Measurements from ENCODE around the gene EZR. TPM values are rescaled to one million over a fixed set of nuclear protein-coding genes. Genes with fewer than 3 reads are reported as not detected.
"Not testable (repeated sequence)": the region's sequence is repeated elsewhere in the genome, so short reads cannot be mapped to it uniquely, and the experiment has no call there.

The EZR gene
- total RNA-seq, 6 donors from 2014 or later = 188 to 810 (median 346) TPM

DNA sequence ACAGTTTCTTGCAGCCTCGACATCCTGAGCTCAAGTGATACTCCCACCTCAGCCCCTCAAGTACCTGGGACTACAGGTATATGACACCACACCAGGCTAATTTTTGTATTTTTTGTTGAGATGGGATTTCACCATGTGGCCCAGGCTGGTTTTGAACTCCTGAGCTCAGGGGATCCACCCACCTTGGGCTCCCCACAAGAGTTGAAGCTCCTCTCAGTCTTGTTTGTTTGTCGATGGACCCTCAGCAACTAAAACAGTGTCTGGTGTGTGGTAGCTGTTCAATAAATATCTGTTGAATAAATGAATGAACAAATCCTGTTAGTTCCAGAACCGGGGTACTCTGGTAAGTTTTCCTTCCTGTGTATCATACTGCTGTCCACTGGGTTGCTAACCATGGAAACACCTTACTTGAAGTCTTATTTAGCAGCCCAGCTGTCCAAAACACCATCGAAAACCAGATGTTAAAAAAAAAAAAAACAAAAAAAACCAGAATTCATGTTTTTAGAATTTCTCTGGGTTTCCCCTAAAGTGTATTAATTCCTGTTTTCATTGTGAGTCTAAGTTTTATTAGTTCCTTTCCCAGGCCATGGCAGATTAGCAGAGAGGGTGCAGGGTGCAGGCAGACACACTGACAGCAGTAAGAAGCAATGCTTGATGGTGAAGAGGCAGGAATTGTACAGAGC, 7.8 kb upstream of the EZR start:
- H3K4me3 ChIP-seq = no peak overlapping the region
- DNase-seq = no peak
- no peaks in the 10 kb centered on the region for H3K27me3 ChIP-seq
- WGBS, 2 donors = 69 to 73% methylated on average over 4 of the region's 4 CpGs
- H3K27ac ChIP-seq = peak overlapping the region in 3 of 4 donors; percentile 36 to 73 (median 66)
- peaks cover 0 to 10% (median 4%) of the 10 kb centered on the region in 4 donors for H3K4me1 ChIP-seq
- no peaks in the 10 kb centered on the region for H3K9me3 ChIP-seq
- TF ChIP-seq POLR2AphosphoS5 (IDR thresholded peaks at IDR 0.05) (no peak), POLR2A (IDR thresholded peaks at IDR 0.05) (no peak), EP300 (IDR thresholded peaks at IDR 0.05) (no peak)
- TF ChIP-seq, protein P1, sequence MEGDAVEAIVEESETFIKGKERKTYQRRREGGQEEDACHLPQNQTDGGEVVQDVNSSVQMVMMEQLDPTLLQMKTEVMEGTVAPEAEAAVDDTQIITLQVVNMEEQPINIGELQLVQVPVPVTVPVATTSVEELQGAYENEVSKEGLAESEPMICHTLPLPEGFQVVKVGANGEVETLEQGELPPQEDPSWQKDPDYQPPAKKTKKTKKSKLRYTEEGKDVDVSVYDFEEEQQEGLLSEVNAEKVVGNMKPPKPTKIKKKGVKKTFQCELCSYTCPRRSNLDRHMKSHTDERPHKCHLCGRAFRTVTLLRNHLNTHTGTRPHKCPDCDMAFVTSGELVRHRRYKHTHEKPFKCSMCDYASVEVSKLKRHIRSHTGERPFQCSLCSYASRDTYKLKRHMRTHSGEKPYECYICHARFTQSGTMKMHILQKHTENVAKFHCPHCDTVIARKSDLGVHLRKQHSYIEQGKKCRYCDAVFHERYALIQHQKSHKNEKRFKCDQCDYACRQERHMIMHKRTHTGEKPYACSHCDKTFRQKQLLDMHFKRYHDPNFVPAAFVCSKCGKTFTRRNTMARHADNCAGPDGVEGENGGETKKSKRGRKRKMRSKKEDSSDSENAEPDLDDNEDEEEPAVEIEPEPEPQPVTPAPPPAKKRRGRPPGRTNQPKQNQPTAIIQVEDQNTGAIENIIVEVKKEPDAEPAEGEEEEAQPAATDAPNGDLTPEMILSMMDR (IDR thresholded peaks at IDR 0.05) = no peak
- no peak for ATAC-seq (ENCODE audit: low FRiP score in 2 of 2)
- H3K36me3 ChIP-seq = no peaks in the 10 kb centered on the region

DNA sequence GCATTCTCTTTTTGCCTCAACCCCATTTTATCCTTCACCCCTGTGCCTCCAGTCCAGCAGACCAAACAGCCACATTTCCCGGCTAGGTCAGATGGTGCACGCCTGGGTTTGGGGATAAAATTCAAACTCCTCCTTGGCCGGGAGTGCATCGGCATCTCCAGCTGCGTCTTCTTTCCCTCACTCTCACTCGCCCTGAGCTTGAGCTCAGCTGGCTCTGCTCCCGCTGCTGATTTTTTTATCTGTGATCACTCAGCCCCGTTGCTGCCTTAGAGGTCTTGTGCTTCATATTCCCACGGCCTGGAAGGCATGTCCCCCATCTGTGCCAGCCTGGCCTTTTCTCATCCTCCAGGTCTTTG, 6.8 kb upstream of the EZR start:
- Histone ChIP-seq H3K9me3 (no peaks in the 10 kb centered on the region), H3K27me3 (no peaks in the 10 kb centered on the region), H3K27ac (peak overlapping the region; percentile 50 to 73 (median 66)), H3K36me3 (no peaks in the 10 kb centered on the region), H3K4me1 (peaks cover 0 to 10% (median 4%) of the 10 kb centered on the region in 4 donors), H3K4me3 (no peak overlapping the region)
- TF ChIP-seq POLR2AphosphoS5 (IDR thresholded peaks at IDR 0.05) (peak in 1 of 2 donors; percentile 63), POLR2A (IDR thresholded peaks at IDR 0.05) (no peak), EP300 (IDR thresholded peaks at IDR 0.05) (peak in 1 of 4 donors; percentile 8)
- TF ChIP-seq, protein P1 (IDR thresholded peaks at IDR 0.05) = no peak
- 54 to 65% methylated on average over 9 of the region's 9 CpGs for WGBS, 2 donors
- no peak for DNase-seq
- peak; percentile 21 to 48 for ATAC-seq (ENCODE audit: low FRiP score in 2 of 2)

DNA sequence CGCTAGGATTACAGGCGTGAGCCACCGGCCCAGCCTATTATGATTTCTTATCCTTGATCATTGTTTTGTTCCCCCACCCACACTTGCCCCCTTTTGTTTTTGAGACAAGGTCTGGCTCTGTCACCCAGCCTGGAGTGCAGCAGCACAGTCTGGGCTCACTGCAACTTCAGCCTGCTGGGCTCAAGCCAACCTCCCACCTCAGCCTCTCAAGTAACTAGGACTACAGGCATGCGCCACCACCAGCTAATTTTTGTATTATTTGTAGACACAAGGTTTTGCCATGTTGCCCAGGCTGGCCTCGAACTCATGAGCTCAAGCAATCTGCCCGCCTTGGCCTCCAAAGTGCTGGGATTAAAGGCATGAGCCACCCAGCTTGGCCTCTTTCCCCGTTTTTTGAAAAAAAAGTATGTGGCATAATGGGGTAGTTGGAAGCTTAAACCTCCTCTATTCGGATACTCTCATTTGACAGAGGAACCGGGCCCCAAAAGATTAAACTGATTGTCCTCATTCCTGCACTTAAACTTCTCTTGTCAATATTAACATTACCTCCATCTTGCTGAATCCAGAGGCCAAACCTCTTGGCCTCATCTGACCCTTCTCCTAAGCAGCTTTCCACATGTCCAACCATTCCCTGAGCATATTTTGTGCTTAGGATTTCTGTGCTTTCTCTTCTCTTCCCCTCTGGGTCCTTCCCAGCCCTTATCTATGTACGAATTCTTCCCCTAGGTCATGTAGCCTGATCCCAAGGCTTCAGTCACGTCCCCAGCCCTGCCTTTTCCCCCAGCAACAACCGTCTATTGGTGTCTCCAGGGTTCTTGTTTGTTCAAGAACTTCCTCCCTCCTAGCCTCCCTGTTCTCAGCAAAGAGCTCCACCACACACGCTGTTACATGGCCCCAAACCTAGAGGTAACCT, 6.1 kb upstream of the EZR start:
- no peaks in the 10 kb centered on the region for H3K27me3 ChIP-seq
- no peaks in the 10 kb centered on the region for H3K36me3 ChIP-seq
- peaks cover 0 to 11% (median 4%) of the 10 kb centered on the region in 4 donors for H3K4me1 ChIP-seq
- no peak overlapping the region for H3K4me3 ChIP-seq
- ATAC-seq (ENCODE audit: low FRiP score in 2 of 2) (peak; percentile 18 to 27), DNase-seq (no peak)
- TF ChIP-seq POLR2AphosphoS5 (IDR thresholded peaks at IDR 0.05) = no peak
- WGBS, 2 donors = 64 to 67% methylated on average over 10 to 13 of the region's 13 CpGs
- peak overlapping the region; percentile 50 to 73 (median 66) for H3K27ac ChIP-seq
- no peaks in the 10 kb centered on the region for H3K9me3 ChIP-seq

DNA sequence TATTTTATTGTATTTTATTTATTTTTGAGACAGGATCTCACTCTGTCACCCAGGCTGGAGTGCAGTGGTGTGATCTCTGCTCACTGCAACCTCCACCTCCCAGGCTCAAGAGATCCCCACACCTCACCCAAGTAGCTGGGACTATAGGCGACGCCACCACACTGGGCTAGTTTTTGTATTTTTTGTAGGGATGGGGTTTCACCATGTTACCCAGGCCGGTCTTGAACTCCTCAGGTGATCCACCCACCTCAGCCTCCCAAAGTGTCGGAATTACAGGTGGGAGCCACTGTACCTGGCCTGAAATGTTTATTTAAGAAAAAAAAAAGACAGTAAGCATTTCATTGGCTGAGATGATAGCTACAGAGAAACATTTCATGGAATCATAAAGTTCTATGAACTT, 4.4 kb upstream of the EZR start:
- H3K27me3 ChIP-seq; DNase-seq; H3K36me3 ChIP-seq; H3K4me3 ChIP-seq; H3K9me3 ChIP-seq; ATAC-seq (ENCODE audit: low FRiP score in 2 of 2); H3K27ac ChIP-seq: not testable (repeated sequence)
- H3K4me1 ChIP-seq = peaks cover 0 to 20% (median 11%) of the 10 kb centered on the region in 4 donors
- 96 to 98% methylated on average over 4 of the region's 4 CpGs for WGBS, 2 donors

DNA sequence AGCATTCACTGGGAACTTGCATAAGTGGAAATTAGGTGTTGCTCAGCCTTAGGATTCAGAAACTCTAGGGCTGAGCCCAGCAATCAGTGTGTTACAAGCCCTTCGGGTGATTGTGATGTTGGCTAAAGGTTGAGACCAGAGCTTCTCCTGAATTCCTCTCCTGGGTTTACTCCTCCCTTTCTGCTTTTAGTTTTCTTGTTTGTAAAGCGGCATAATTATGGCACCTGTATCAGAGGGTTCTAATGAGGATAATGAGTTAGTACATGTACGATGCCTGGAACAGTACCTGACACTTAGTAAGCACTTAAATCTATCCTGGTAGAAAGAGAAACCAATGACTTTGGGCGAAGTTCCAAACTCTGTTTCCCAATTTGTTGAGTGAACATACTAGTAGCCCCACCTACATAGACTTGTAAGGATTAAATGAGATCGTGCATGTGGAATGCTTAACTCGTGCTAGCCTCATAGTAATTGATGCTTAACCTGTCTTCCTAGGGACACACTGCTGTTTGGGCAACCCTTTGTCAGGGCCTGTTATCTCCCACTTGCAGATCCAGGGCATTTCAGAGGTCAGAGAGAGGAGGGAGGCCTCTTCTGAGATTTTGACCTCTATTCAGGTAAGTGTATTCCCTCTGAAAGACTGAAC, 932 bp upstream of the EZR start:
- Histone ChIP-seq H3K27ac (peak overlapping the region; percentile 95 to 100 (median 98)), H3K4me3 (no peak overlapping the region), H3K4me1 (peaks cover 9 to 39% (median 24%) of the 10 kb centered on the region in 4 donors), H3K27me3 (no peaks in the 10 kb centered on the region), H3K9me3 (no peaks in the 10 kb centered on the region), H3K36me3 (peaks cover 0 to 4% (median 0%) of the 10 kb centered on the region in 4 donors)
- 79 to 84% methylated on average over 6 of the region's 6 CpGs for WGBS, 2 donors
- ATAC-seq (ENCODE audit: low FRiP score in 2 of 2) (no peak), DNase-seq (peak in 1 of 2 donors; percentile 18)
- TF ChIP-seq, protein P1 (IDR thresholded peaks at IDR 0.05) = no peak
- TF ChIP-seq POLR2AphosphoS5 (IDR thresholded peaks at IDR 0.05) (no peak), POLR2A (IDR thresholded peaks at IDR 0.05) (no peak), EP300 (IDR thresholded peaks at IDR 0.05) (no peak)
